Activated CD4-positive, alpha-beta T cell treated with anti-CD3 and anti-CD28 coated beads, Interleukin-2, amount 50 U/mL, for 16 hours (primary cell): ENCODE measurements around the gene MKNK1.

Source experiments
- DNase-seq: peaks from one replicate; pipeline ENCODE4 v3.0.0-alpha.2; 2020

The MKNK1 gene

GRCh38 chr1:46520063-46520911 is 83.8 kb downstream of the MKNK1 start:
- no peak for DNase-seq

- no peak for DNase-seq
These were observed 84.9 kb downstream of the MKNK1 start for GRCh38 chr1:46519209-46519608.

DNA sequence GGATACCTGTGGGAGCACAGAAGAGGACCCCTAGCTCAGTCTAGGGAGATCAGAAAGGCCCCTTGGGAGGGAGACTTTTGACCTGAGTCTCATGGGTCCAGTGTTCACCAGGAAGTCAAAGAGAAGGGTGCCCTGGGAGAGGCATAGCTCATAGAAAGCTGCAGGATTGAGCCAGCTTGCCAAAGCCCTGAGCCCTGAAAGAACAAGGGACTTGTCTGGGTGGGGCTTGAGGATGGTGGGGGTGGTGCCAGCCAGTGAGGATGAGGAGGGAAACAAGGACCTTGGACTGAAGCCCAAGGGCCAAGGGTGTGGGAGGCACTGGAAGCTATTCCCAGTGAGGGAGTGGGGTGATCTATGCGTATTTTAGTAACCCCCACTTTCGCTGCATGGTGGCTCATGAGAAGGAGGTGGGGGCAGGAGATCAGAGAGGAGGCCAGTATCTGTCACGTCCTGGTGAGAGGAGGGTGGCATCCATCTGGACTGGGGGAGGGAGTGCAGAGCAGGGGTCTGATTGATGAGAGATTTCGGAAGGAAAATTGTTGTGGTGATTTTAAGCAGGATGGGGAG is 86.1 kb downstream of the MKNK1 start:
- DNase-seq: no peak

- no peak for DNase-seq
These were observed 87.0 kb downstream of the MKNK1 start for GRCh38 chr1:46517010-46517600.

- DNase-seq: no peak
These were observed 87.7 kb downstream of the MKNK1 start for GRCh38 chr1:46516200-46516950.

GRCh38 chr1:46515576-46515975 is 88.5 kb downstream of the MKNK1 start:
- DNase-seq: no peak

DNA sequence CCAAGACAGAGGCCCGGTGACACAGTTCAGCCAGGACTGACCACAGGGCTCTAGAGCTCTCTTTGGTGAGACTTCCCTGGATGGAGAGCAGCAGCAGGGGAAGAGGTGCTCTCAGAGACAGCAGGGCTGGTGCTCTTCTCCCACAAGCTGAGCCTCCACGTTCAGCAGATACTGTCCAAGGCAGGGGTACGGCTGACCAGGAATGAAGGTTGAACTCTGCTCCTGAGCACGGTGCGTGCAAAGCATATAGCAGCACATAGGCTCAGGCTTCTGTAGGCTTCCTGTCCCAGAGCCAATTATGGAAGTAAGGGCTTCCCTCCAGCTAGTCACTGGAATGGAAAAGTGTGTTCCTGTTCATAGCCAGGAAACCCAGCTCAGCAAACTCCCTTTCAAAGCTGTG is 90.5 kb downstream of the MKNK1 start:
- no peak for DNase-seq

DNA sequence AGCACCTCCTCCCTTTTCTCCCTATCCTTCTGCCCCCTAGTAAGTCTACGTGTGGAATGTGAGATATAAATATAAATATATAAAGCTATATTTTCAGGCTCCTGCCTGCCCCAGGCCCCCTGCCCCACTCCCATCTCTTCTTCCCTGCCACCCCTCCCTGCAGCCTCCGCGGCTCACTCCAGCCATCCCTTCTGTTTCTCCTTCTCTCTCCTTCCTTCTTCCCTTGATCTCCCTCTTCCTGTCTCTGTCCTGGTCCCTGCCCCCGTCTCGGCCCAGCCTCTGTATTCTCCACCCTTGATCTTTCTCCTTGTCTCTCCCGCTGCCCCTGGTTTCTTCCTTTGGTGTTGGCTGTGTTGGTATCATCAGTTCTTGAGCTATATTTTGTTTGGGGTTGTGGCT is 91.3 kb downstream of the MKNK1 start:
- no peak for DNase-seq

- DNase-seq: no peak
These were observed 91.8 kb downstream of the MKNK1 start for GRCh38 chr1:46512135-46512791.

- no peak for DNase-seq
These were observed 93.1 kb downstream of the MKNK1 start for GRCh38 chr1:46510998-46511365.

DNA sequence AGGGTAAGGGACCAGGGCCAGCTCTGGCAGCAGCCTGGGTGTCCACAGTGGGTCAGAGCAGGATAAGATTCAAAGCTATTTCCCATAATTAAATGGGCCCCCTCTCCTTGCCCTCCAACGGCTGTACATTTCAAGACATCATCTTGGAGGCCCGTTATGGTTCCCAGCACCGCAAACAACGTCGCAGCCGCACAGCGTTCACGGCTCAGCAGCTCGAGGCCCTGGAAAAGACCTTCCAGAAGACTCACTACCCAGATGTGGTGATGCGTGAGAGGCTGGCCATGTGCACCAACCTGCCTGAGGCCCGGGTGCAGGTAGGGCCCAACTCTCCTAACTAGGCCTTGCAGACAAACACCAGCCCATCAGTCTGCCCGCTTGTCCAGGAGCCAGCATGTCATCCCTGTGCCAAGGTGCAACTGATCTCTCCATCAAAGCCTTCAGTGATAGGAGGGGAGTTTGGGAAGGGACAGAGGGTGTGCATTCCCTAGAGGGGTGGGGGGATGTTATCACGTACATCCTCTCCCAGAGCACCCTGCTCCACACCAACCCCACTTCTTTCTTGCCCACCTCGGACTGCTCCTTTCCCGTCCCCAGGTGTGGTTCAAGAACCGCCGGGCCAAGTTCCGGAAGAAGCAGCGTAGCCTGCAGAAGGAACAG is 93.6 kb downstream of the MKNK1 start:
- no peak for DNase-seq

- no peak for DNase-seq
These were observed 95.3 kb downstream of the MKNK1 start for GRCh38 chr1:46508757-46509156.
